Activated naive CD8-positive, alpha-beta T cell treated with anti-CD3 and anti-CD28 coated beads, Interleukin-2, amount 50 U/mL, for 24 hours (primary cell): ENCODE results near the gene ULK4.
"Not testable (repeated sequence)": the region's sequence is repeated elsewhere in the genome, so short reads cannot be mapped to it uniquely, and the experiment has no call there.

ENCODE experiments used
- ATAC-seq: fragments of 150-1000 bp; cut with Tn5 transposase; one replicate; pipeline ENCODE4 v1.10.0; 2021
- DNase-seq: peaks from one replicate; pipeline ENCODE4 v3.0.0; 2021
- H3K27ac Mint-ChIP-seq: one replicate; pipeline ENCODE4 v1.8.0; 2021; ENCODE audit warnings: mild to moderate bottlenecking, mixed read lengths
- H3K27me3 Mint-ChIP-seq: one replicate; pipeline ENCODE4 v1.8.0; 2021; ENCODE audit warnings: mixed read lengths
- H3K36me3 Mint-ChIP-seq: one replicate; pipeline ENCODE4 v1.8.0; 2021; ENCODE audit warnings: low read depth, mixed read lengths
- H3K4me1 Mint-ChIP-seq: one replicate; pipeline ENCODE4 v1.8.0; 2021; ENCODE audit warnings: mixed read lengths
- H3K4me3 Mint-ChIP-seq: one replicate; pipeline ENCODE4 v1.8.0; 2021; ENCODE audit warnings: mild to moderate bottlenecking, moderate library complexity, mixed read lengths
- H3K9me3 Mint-ChIP-seq: one replicate; pipeline ENCODE4 v1.8.0; 2021; ENCODE audit warnings: mixed read lengths

The ULK4 gene

GRCh38 chr3:41434781-41435180 lies 527.1 kb downstream of the ULK4 start:
- no peak overlapping the region for H3K4me3 Mint-ChIP-seq
- H3K36me3 Mint-ChIP-seq, result no peaks in the 10 kb centered on the region
- DNase-seq, result no peak
- H3K9me3 Mint-ChIP-seq, result peaks cover 9% of the 10 kb centered on the region
- H3K27me3 Mint-ChIP-seq, result no peaks in the 10 kb centered on the region
- H3K4me1 Mint-ChIP-seq, result no peaks in the 10 kb centered on the region
- H3K27ac Mint-ChIP-seq, result no peak overlapping the region
- ATAC-seq, result no peak

DNA sequence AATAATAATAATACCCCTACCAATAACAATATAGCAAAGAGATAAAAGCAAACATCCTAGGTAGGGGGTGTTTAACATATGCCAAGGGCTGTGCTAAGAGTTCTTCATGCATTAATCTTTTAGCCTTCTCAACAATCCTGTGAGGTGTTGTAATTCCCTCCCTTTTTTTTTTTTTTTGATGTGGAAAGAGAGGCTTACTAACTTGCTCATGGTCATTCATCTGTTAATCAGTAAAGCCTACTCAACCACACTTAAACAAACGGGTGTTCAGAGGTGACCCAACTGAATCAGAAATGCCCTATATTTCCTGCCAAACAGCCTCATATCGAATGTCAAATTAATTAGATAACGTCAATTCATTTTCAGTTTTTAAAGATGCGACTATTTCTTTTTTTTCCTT lies 530.5 kb downstream of the ULK4 start:
- H3K27ac Mint-ChIP-seq, result no peak overlapping the region
- no peaks in the 10 kb centered on the region for H3K36me3 Mint-ChIP-seq
- H3K4me3 Mint-ChIP-seq, result no peak overlapping the region
- peaks cover under 1% of the 10 kb centered on the region for H3K4me1 Mint-ChIP-seq
- H3K9me3 Mint-ChIP-seq, result peaks cover 23% of the 10 kb centered on the region
- H3K27me3 Mint-ChIP-seq, result no peaks in the 10 kb centered on the region
- ATAC-seq (no peak), DNase-seq (no peak)

DNA sequence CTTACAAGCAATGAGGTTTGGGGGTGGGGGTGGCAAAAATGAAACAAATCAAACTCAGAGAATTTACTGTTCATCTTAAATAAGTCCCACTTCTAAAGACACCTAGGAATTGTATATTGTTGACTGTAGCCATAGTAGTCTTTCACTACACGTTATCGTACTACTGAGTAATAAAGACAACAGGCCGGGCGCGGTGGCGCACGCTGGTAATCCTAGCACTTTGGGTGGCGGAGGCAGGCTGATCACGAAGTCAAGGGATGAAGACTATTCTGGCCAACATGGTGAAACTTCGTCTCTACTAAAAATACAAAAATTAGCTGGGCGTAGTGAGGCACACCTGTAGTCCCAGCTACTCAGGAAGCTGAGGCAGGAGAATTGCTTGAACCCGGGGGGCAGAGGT lies 531.0 kb downstream of the ULK4 start:
- Mint-ChIP-seq H3K27ac (no peak overlapping the region), H3K4me1 (peaks cover 2% of the 10 kb centered on the region), H3K27me3 (no peaks in the 10 kb centered on the region), H3K9me3 (peaks cover 28% of the 10 kb centered on the region), H3K4me3 (no peak overlapping the region), H3K36me3 (no peaks in the 10 kb centered on the region)
- no peak for ATAC-seq
- no peak for DNase-seq

GRCh38 chr3:41430391-41430790 lies 531.5 kb downstream of the ULK4 start:
- H3K4me1 Mint-ChIP-seq, result peaks cover 2% of the 10 kb centered on the region

DNA sequence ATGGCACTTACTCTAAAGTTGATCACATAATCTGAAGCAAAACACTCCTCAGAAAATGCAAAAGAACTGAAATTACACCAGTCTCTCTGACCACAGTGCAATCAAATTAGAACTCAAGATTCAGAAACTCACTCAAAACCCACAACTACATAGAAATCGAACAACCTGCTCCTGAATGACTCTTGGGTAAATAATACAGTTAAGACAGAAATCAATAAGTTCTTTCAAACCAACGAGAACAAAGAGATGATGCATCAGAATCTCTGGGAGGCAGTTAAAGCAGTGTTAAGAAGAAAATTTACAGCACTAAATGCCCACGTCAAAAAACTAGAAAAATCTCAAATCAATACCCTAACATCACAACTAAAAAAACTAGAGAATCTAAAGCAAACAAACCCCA lies 535.4 kb downstream of the ULK4 start:
- DNase-seq (no peak), ATAC-seq (no peak)
- H3K27ac Mint-ChIP-seq, result no peak overlapping the region
- H3K4me1 Mint-ChIP-seq, result peaks cover 16% of the 10 kb centered on the region
- peaks cover 2% of the 10 kb centered on the region for H3K27me3 Mint-ChIP-seq
- H3K36me3 Mint-ChIP-seq, result peaks cover 2% of the 10 kb centered on the region
- H3K4me3 Mint-ChIP-seq, result no peak overlapping the region
- peaks cover 27% of the 10 kb centered on the region for H3K9me3 Mint-ChIP-seq

More at GRCh38 chr3:41430391-41430790, 531.5 kb downstream of the ULK4 start:
- ATAC-seq, result no peak
- Mint-ChIP-seq H3K9me3 (peaks cover 31% of the 10 kb centered on the region), H3K4me3 (no peak overlapping the region), H3K27me3 (no peaks in the 10 kb centered on the region), H3K36me3 (no peaks in the 10 kb centered on the region), H3K27ac (no peak overlapping the region)
- DNase-seq, result no peak

- no peak overlapping the region for H3K4me3 Mint-ChIP-seq
Measured at GRCh38 chr3:41424543-41425300, 537.2 kb downstream of the ULK4 start.

DNA sequence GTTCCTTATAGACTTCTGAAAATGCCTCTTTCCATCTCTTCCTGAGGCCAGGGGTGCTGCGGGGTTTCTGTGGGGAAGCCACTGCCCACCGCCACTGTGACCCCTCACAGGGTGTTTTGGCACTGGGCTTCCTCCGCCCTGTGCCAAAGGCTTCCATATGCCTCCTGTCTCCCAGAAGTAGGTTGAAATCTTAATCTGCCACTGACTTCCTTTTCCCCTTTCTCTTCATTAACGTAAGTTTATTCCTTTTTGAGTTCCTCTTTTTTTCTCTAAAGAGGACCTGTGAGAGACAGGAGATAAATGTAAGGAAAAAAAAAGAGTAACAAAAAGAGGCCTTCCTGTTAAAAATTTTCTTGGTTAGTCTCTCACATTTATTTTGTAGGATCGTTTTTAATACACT lies 542.1 kb downstream of the ULK4 start:
- peak overlapping the region; percentile 23 for H3K27ac Mint-ChIP-seq
- ATAC-seq, result peak; percentile 1
- peaks cover 26% of the 10 kb centered on the region for H3K4me1 Mint-ChIP-seq
- H3K36me3 Mint-ChIP-seq, result no peaks in the 10 kb centered on the region
- H3K4me3 Mint-ChIP-seq, result no peak overlapping the region
- DNase-seq, result no peak
- peaks cover under 1% of the 10 kb centered on the region for H3K9me3 Mint-ChIP-seq
- no peaks in the 10 kb centered on the region for H3K27me3 Mint-ChIP-seq

More at GRCh38 chr3:41424543-41425300, 537.2 kb downstream of the ULK4 start:
- Mint-ChIP-seq H3K36me3 (peaks cover 2% of the 10 kb centered on the region), H3K27ac (peak overlapping the region; percentile 32), H3K4me1 (peaks cover 19% of the 10 kb centered on the region), H3K27me3 (peaks cover 2% of the 10 kb centered on the region), H3K9me3 (peaks cover 27% of the 10 kb centered on the region)
- DNase-seq (no peak), ATAC-seq (no peak)

DNA sequence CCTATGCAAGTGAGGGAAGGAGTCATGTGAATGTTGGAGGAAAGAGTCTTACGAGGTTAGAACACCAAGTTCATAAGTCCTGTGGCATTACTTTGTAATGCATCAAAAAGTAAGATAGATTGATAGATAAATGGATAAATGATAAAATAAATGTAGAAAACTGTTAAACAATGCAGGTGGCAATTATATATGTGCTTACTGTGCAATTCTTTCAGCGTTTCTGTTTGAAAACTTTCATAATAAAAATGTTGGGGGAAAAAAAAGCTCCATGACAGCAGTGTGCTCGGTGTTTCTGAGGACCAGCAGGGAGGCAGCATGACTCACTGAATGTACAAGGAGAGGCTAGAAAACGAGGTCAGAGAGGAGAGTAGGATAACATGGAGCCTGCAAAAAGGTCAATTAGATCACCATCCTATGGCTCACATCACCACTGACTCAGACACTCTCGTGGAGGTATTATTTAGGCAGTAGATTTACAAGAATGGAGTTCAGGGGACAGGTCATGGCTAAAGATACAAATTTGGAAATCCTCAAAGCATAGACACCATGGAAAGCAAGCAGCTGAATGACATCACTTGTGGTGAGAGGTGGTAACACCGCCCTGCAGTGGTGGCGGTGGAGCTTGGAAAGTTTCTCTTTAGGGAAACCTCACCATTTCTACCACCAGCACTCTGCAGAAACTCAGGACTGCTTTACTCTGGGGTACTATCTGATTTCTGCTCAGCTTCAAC lies 542.8 kb downstream of the ULK4 start:
- H3K4me3 Mint-ChIP-seq, result no peak overlapping the region
- peak overlapping the region; percentile 23 for H3K27ac Mint-ChIP-seq

GRCh38 chr3:41417574-41417973 lies 544.3 kb downstream of the ULK4 start:
- H3K4me3 Mint-ChIP-seq, result no peak overlapping the region
- no peak overlapping the region for H3K27ac Mint-ChIP-seq
- no peaks in the 10 kb centered on the region for H3K27me3 Mint-ChIP-seq
- H3K4me1 Mint-ChIP-seq, result peaks cover 17% of the 10 kb centered on the region
- H3K36me3 Mint-ChIP-seq, result no peaks in the 10 kb centered on the region
- ATAC-seq (no peak), DNase-seq (no peak)
- H3K9me3 Mint-ChIP-seq, result no peaks in the 10 kb centered on the region

More for the DNA sequence above, 542.8 kb downstream of the ULK4 start:
- peaks cover 21% of the 10 kb centered on the region for H3K4me1 Mint-ChIP-seq
- DNase-seq (peak; percentile 44), ATAC-seq (peak; percentile 99)
- no peaks in the 10 kb centered on the region for H3K9me3 Mint-ChIP-seq
- H3K27me3 Mint-ChIP-seq, result no peaks in the 10 kb centered on the region
- no peaks in the 10 kb centered on the region for H3K36me3 Mint-ChIP-seq

DNA sequence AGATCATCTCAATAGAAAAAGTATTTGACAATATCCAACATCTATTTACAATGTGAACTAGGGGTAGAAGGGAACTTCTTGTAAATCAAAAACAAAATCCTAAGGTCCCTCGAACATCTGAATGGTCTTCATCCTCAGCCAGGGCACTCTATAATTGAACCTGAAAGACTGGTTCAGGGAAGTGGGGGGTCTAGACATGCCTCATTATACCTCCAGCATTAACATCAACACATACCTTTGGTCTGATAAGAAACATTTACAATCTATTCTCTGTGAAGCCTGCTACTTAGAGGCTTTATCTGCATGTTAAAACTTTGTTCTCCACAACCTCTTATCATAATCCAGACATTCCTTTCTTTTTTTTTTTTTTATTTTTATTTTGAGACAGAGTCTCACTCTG lies 550.8 kb downstream of the ULK4 start:
- H3K27ac Mint-ChIP-seq, result no peak overlapping the region
- no peaks in the 10 kb centered on the region for H3K36me3 Mint-ChIP-seq
- ATAC-seq (no peak), DNase-seq (no peak)
- peaks cover 7% of the 10 kb centered on the region for H3K9me3 Mint-ChIP-seq
- H3K4me1 Mint-ChIP-seq, result no peaks in the 10 kb centered on the region
- no peak overlapping the region for H3K4me3 Mint-ChIP-seq
- no peaks in the 10 kb centered on the region for H3K27me3 Mint-ChIP-seq

- ATAC-seq (peak; percentile 71), DNase-seq (no peak)
- H3K4me3 Mint-ChIP-seq, result no peak overlapping the region
- peaks cover 3% of the 10 kb centered on the region for H3K36me3 Mint-ChIP-seq
- no peaks in the 10 kb centered on the region for H3K27me3 Mint-ChIP-seq
- H3K4me1 Mint-ChIP-seq, result peaks cover 9% of the 10 kb centered on the region
- no peak overlapping the region for H3K27ac Mint-ChIP-seq
- H3K9me3 Mint-ChIP-seq, result peaks cover 7% of the 10 kb centered on the region
Measured at GRCh38 chr3:41405466-41405865, 556.4 kb downstream of the ULK4 start.

- Mint-ChIP-seq H3K4me3 (no peak overlapping the region), H3K36me3 (peaks cover 3% of the 10 kb centered on the region), H3K4me1 (peaks cover 9% of the 10 kb centered on the region), H3K27ac (no peak overlapping the region), H3K9me3 (peaks cover 7% of the 10 kb centered on the region), H3K27me3 (no peaks in the 10 kb centered on the region)
- ATAC-seq (no peak), DNase-seq (no peak)
Measured at GRCh38 chr3:41404582-41404981, 557.3 kb downstream of the ULK4 start.

- Mint-ChIP-seq H3K9me3 (no peaks in the 10 kb centered on the region), H3K27me3 (no peaks in the 10 kb centered on the region), H3K4me3 (no peak overlapping the region), H3K27ac (no peak overlapping the region), H3K4me1 (no peaks in the 10 kb centered on the region), H3K36me3 (peaks cover 17% of the 10 kb centered on the region)
- ATAC-seq (no peak), DNase-seq (no peak)
Measured at GRCh38 chr3:41394896-41395295, 567.0 kb downstream of the ULK4 start.

GRCh38 chr3:41370765-41371535 lies 591.0 kb downstream of the ULK4 start:
- H3K27me3 Mint-ChIP-seq, H3K9me3 Mint-ChIP-seq, ATAC-seq, H3K27ac Mint-ChIP-seq, DNase-seq, H3K4me1 Mint-ChIP-seq, H3K36me3 Mint-ChIP-seq, H3K4me3 Mint-ChIP-seq: not testable (repeated sequence)
